H1 (cell line): ENCODE results near the gene MACROD2. TPM values are rescaled to one million over a fixed set of nuclear protein-coding genes. Genes with fewer than 3 reads are reported as not detected.

Experiments
- CTCF ChIA-PET: fragments of 300-600 bp; sonication (Branson Sonifier 250); formaldehyde crosslinking; loops from one replicate; lab custom pipeline; 2021; ENCODE audit not compliant: partially characterized antibody; lab: Charles Lee
- POLR2A ChIA-PET: fragments of 300-600 bp; sonication (Branson Sonifier 250); formaldehyde crosslinking; loops from one replicate; lab custom pipeline; 2021; ENCODE audit warnings: inconsistent platforms; ENCODE audit not compliant: partially characterized antibody; lab: Charles Lee
- DNase-seq, 2 experiments: peaks; one replicate each; pipeline versions ENCODE4 v3.0.0 to v3.0.0-alpha.2; 2010 to 2022; ENCODE audit warnings: low spot score in 2 of 2, low read depth in 1 of 2, mixed read lengths in 1 of 2
- FAIRE-seq: peaks from 2 replicates; lab custom pipeline; 2011; peaks lifted over from hg19 to GRCh38; lab: Jason Lieb, UNC
- H2AFZ ChIP-seq: 2 replicates; pipeline ENCODE4 v1.8.1; 2012; ENCODE audit warnings: low read length, inconsistent platforms
- H2AK5ac ChIP-seq: 2 replicates; pipeline ENCODE4 v1.6.1; 2013; ENCODE audit warnings: low read depth, low read length
- H2BK120ac ChIP-seq: replicated peaks from 2 replicates; pipeline ENCODE3; 2013; ENCODE audit warnings: low read depth, low read length, inconsistent platforms
- H2BK12ac ChIP-seq: 2 replicates; pipeline ENCODE4 v1.6.1; 2013; ENCODE audit warnings: low read depth, low read length
- H2BK15ac ChIP-seq: 2 replicates; pipeline ENCODE4 v1.6.1; 2013; ENCODE audit warnings: low read length
- H2BK20ac ChIP-seq: 2 replicates; pipeline ENCODE4 v1.6.1; 2013; ENCODE audit warnings: low read length
- H2BK5ac ChIP-seq: 2 replicates; pipeline ENCODE4 v1.6.1; 2013; ENCODE audit warnings: low read depth, low read length
- H3K14ac ChIP-seq: 2 replicates; pipeline ENCODE4 v1.6.1; 2013; ENCODE audit warnings: inconsistent platforms; ENCODE audit not compliant: insufficient read length
- H3K18ac ChIP-seq: 2 replicates; pipeline ENCODE4 v1.6.1; 2013; ENCODE audit warnings: low read length; ENCODE audit errors: extremely low read depth
- H3K23ac ChIP-seq: 2 replicates; pipeline ENCODE4 v1.6.1; 2013; ENCODE audit warnings: inconsistent platforms; ENCODE audit not compliant: insufficient read length
- H3K23me2 ChIP-seq: 2 replicates; pipeline ENCODE4 v1.6.1; 2013; ENCODE audit warnings: low read depth, low read length
- H3K27ac ChIP-seq: 2 replicates; pipeline ENCODE4 v1.6.1; 2011; ENCODE audit warnings: low read depth, low read length, inconsistent platforms
- H3K27me3 ChIP-seq, 4 experiments: replicated peaks in 1 of 4; 1 replicate in 1 of 4; 2 replicates in 3 of 4; pipeline versions ENCODE4 v1.6.1 to v1.8.1; 2011 to 2013; ENCODE audit warnings: low read length in 3 of 4, mild to moderate bottlenecking in 3 of 4, inconsistent platforms in 2 of 4, mixed read lengths in 2 of 4, moderate library complexity in 1 of 4; ENCODE audit not compliant: control insufficient read depth in 3 of 4, insufficient read depth in 3 of 4; ENCODE audit errors: extremely low read depth in 1 of 4
- H3K36me3 ChIP-seq, 4 experiments: 2 replicates each; pipeline versions ENCODE4 v1.6.1 to v1.8.1; 2011 to 2013; ENCODE audit warnings: mild to moderate bottlenecking in 4 of 4, low read length in 3 of 4, moderate library complexity in 2 of 4, control low read depth in 1 of 4, inconsistent platforms in 1 of 4; ENCODE audit not compliant: insufficient read depth in 4 of 4, control insufficient read depth in 2 of 4
- H3K4ac ChIP-seq: replicated peaks from 2 replicates; pipeline ENCODE3; 2013; ENCODE audit warnings: low read length, low read depth, mixed read lengths, inconsistent platforms; ENCODE audit not compliant: insufficient read length
- H3K4me1 ChIP-seq, 4 experiments: replicated peaks in 1 of 4; 1 replicate in 1 of 4; 2 replicates in 3 of 4; pipeline versions ENCODE4 v1.6.1 to v1.8.1; 2011 to 2013; ENCODE audit warnings: low read length in 3 of 4, inconsistent platforms in 2 of 4, mixed read lengths in 1 of 4; ENCODE audit not compliant: insufficient read depth in 4 of 4, control insufficient read depth in 3 of 4
- H3K4me2 ChIP-seq, 2 experiments: 2 replicates each; pipeline versions ENCODE4 v1.6.1 to v1.8.1; 2011 to 2013; ENCODE audit warnings: low read depth in 2 of 2, low read length in 2 of 2, control low read depth in 1 of 2, inconsistent platforms in 1 of 2, mild to moderate bottlenecking in 1 of 2; ENCODE audit not compliant: insufficient read depth in 1 of 2
- H3K4me3 ChIP-seq, 4 experiments: fragments of 200-600, 300-600 bp in 1 of 4; sonication (generic), shearing (Covaris generic), sonication (Bioruptor Twin) in 1 of 4; 2 replicates each; pipeline versions ENCODE4 v1.5.1 to v1.8.1; 2011 to 2016; ENCODE audit warnings: low read length in 4 of 4, low read depth in 3 of 4, control low read depth in 2 of 4, inconsistent platforms in 2 of 4, mild to moderate bottlenecking in 2 of 4, mixed read lengths in 1 of 4, moderate library complexity in 1 of 4; ENCODE audit not compliant: insufficient read depth in 2 of 4; ENCODE audit errors: extremely low read depth in 1 of 4
- H3K56ac ChIP-seq: replicated peaks from 2 replicates; pipeline ENCODE3; 2013; ENCODE audit warnings: low read depth, mild to moderate bottlenecking, mixed read lengths, low read length, inconsistent platforms; ENCODE audit not compliant: insufficient read length
- H3K79me1 ChIP-seq: 2 replicates; pipeline ENCODE4 v1.6.1; 2013; ENCODE audit warnings: low read depth, low read length, control low read depth
- H3K79me2 ChIP-seq, 2 experiments: 2 replicates each; pipeline versions ENCODE4 v1.6.1 to v1.8.1; 2012 to 2013; ENCODE audit warnings: low read length in 2 of 2, mild to moderate bottlenecking in 2 of 2, inconsistent platforms in 1 of 2; ENCODE audit not compliant: insufficient read depth in 2 of 2, control insufficient read depth in 1 of 2
- H3K9ac ChIP-seq, 4 experiments: replicated peaks in 1 of 4; 1 replicate in 1 of 4; 2 replicates in 3 of 4; pipeline versions ENCODE4 v1.6.1 to v1.8.1; 2011 to 2013; ENCODE audit warnings: low read depth in 3 of 4, low read length in 3 of 4, control low read depth in 2 of 4, mild to moderate bottlenecking in 2 of 4, moderate library complexity in 2 of 4, inconsistent platforms in 1 of 4; ENCODE audit errors: extremely low read depth in 1 of 4
- H3K9me3 ChIP-seq, 2 experiments: 2 replicates each; pipeline versions ENCODE4 v1.6.1 to v1.8.1; 2012 to 2013; ENCODE audit warnings: mild to moderate bottlenecking in 2 of 2, moderate library complexity in 2 of 2, control low read depth in 1 of 2, inconsistent platforms in 1 of 2, low read depth in 1 of 2, low read length in 1 of 2, mixed read lengths in 1 of 2; ENCODE audit not compliant: insufficient read depth in 2 of 2
- H4K20me1 ChIP-seq, 2 experiments: replicated peaks in 1 of 2; 2 replicates each; pipeline versions ENCODE3 to v1.8.1; 2011 to 2013; ENCODE audit warnings: inconsistent platforms in 2 of 2, low read length in 2 of 2, mild to moderate bottlenecking in 1 of 2; ENCODE audit not compliant: insufficient read depth in 2 of 2, control insufficient read depth in 1 of 2
- H4K5ac ChIP-seq: 2 replicates; pipeline ENCODE4 v1.6.1; 2013; ENCODE audit warnings: low read length, low read depth, mixed read lengths, inconsistent platforms; ENCODE audit not compliant: insufficient read length
- H4K8ac ChIP-seq: 2 replicates; pipeline ENCODE4 v1.8.0; 2013; ENCODE audit warnings: mild to moderate bottlenecking, moderate library complexity, low read length, inconsistent platforms; ENCODE audit not compliant: insufficient read depth; ENCODE audit errors: extremely low read depth
- H4K91ac ChIP-seq: replicated peaks from 2 replicates; pipeline ENCODE3; 2013; ENCODE audit warnings: low read length, mixed read lengths, inconsistent platforms; ENCODE audit not compliant: insufficient read length
- CEBPB ChIP-seq: IDR thresholded peaks from 2 replicates; pipeline ENCODE4 v1.6.1; 2012; ENCODE audit warnings: low read depth, low read length
- CHD1 ChIP-seq: IDR thresholded peaks from 2 replicates; pipeline ENCODE4 v1.6.1; 2012; ENCODE audit warnings: low read depth, low read length, improper control_type of control experiment
- CREB1 ChIP-seq: IDR thresholded peaks from 2 replicates; pipeline ENCODE4 v1.6.1; 2012; ENCODE audit warnings: inconsistent platforms
- EP300 ChIP-seq, 2 experiments: IDR thresholded peaks; 1 replicate in 1 of 2; 2 replicates in 1 of 2; pipeline ENCODE4 v1.6.1; 2011 to 2012; ENCODE audit warnings: low read depth in 2 of 2, low read length in 2 of 2, mild to moderate bottlenecking in 2 of 2, borderline replicate concordance in 1 of 2, inconsistent platforms in 1 of 2, moderate library complexity in 1 of 2
- JUND ChIP-seq: IDR thresholded peaks from 2 replicates; pipeline ENCODE4 v1.6.1; 2011; ENCODE audit warnings: mild to moderate bottlenecking, improper control_type of control experiment, low read length
- KDM4A ChIP-seq: IDR thresholded peaks from one replicate; pipeline ENCODE4 v1.7.1; 2012; ENCODE audit warnings: low read depth, mild to moderate bottlenecking, moderate library complexity, low read length, inconsistent platforms; ENCODE audit not compliant: severe bottlenecking
- RNF2 ChIP-seq: fragments of 200-900, 300-1000 bp; sonication (generic); IDR thresholded peaks from 2 replicates; pipeline ENCODE4 v1.7.1; 2016; ENCODE audit warnings: borderline replicate concordance, low read depth, mild to moderate bottlenecking, antibody characterized with exemption, low read length; ENCODE audit not compliant: poor library complexity, severe bottlenecking; ENCODE audit errors: missing control alignments
- SUZ12 ChIP-seq: fragments of 200-600 bp; sonication (generic); IDR thresholded peaks from 2 replicates; pipeline ENCODE4 v1.6.1; 2012; ENCODE audit warnings: mild to moderate bottlenecking, inconsistent platforms, low read length, moderate library complexity, mixed read lengths
- TAF1 ChIP-seq: IDR thresholded peaks from 2 replicates; pipeline ENCODE4 v1.6.1; 2011; ENCODE audit warnings: mild to moderate bottlenecking, low read depth, low read length
- ZNF274 ChIP-seq: IDR thresholded peaks from 2 replicates; pipeline ENCODE4 v1.7.0; 2012; ENCODE audit warnings: low read length, borderline replicate concordance; ENCODE audit errors: extremely low read depth
- polyA plus RNA-seq, 7 experiments: library from polyadenylated mRNA; depleted of rRNA in 3 of 7; stranded (reverse) in 5 of 7; unstranded in 2 of 7; fragments of >200 nt in 5 of 7; fragments of 200-250 nt in 2 of 7; gene quantifications; 1 replicate in 5 of 7; 2 replicates in 1 of 7; 4 replicates in 1 of 7; pipeline versions ENCODE4 v1.2.1 to v1.2.3, GENCODE V29; 2011 to 2013; ENCODE audit warnings: missing spikeins in 2 of 7, mixed read lengths in 2 of 7
- total RNA-seq: library from RNA; stranded (reverse); fragmentation: NEBNext Ultra II Directional; extraction: Animal tissue kit (Norgen Biotek cat#: 25700); gene quantifications from 2 replicates; pipeline ENCODE4 v1.2.1, GENCODE V29; 2021
- TF ChIP-seq, protein P1 (sequence below): IDR thresholded peaks from 2 replicates; pipeline ENCODE4 v1.6.1; 2011; ENCODE audit warnings: low read depth, mild to moderate bottlenecking, low read length; ENCODE audit not compliant: insufficient read depth
- TF ChIP-seq, protein P2 (sequence below): IDR thresholded peaks from 2 replicates; pipeline ENCODE4 v1.6.1; 2012; ENCODE audit warnings: inconsistent platforms

Gene MACROD2
- total and polyA plus RNA-seq, 2 of the 8 experiments (the other 6 are each of a cell fraction or from before 2014, with no cell fraction given): 0.70 to 3.9 TPM

DNA sequence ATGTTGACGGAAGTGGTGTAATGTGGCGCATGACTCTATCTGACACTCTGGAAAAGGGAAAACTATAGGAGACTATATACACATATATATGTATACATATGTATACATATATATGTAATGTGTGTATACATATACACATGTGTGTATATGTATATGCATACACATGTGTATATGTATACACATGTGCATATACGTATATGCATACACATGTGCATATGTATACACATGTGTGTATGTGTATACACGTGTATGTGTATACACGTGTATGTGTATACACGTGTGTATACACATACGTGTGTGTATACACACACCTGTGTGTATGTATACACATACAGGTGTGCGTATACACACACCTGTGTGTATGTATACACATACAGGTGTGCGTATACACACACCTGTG, 1025.5 kb downstream of the MACROD2 start (continued):
- TF ChIP-seq, protein P1, sequence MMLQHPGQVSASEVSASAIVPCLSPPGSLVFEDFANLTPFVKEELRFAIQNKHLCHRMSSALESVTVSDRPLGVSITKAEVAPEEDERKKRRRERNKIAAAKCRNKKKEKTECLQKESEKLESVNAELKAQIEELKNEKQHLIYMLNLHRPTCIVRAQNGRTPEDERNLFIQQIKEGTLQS: no peak

DNA sequence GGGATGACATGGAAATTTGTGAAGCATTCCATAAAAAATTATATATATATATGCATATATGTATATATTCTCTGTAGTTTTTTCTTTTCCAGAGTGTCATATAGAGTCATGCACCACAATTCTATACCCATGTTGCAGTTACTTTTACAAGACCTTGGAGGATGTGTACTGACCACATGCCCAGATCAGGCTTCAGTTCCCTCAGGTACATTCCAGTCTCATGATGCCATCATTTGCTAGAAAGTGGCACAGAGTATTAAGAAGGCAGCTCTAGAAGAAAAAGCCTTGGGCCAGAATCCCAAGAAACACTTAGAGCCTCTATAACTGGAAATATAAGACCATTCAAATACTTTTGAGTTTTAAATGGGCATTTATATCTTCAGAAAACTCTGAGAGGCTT, 1027.6 kb downstream of the MACROD2 start:
- no peak overlapping the region for H3K27ac ChIP-seq
- no peak overlapping the region for H2BK5ac ChIP-seq
- H3K4me3 ChIP-seq: no peak overlapping the region
- H3K79me2 ChIP-seq: no peaks in the 10 kb centered on the region
- H3K9ac ChIP-seq: no peak overlapping the region
- H4K8ac ChIP-seq: no peak overlapping the region
- no peak overlapping the region for H2AK5ac ChIP-seq
- no peaks in the 10 kb centered on the region for H3K9me3 ChIP-seq
- ChIA-PET CTCF (no interaction called here), POLR2A (no interaction called here)
- H3K4ac ChIP-seq: no peak overlapping the region
- H4K20me1 ChIP-seq: no peaks in the 10 kb centered on the region
- H3K4me2 ChIP-seq: no peak overlapping the region
- H2AFZ ChIP-seq: no peak overlapping the region
- H2BK120ac ChIP-seq: no peak overlapping the region
- no peak overlapping the region for H3K56ac ChIP-seq
- no peaks in the 10 kb centered on the region for H3K36me3 ChIP-seq
- no peak overlapping the region for H3K18ac ChIP-seq
- no peak for FAIRE-seq
- no peaks in the 10 kb centered on the region for H3K79me1 ChIP-seq
- H3K23me2 ChIP-seq: no peaks in the 10 kb centered on the region
- no peak for DNase-seq
- no peak overlapping the region for H3K23ac ChIP-seq
- no peaks in the 10 kb centered on the region for H3K4me1 ChIP-seq
- H4K5ac ChIP-seq: no peak overlapping the region
- no peak overlapping the region for H2BK20ac ChIP-seq
- no peaks in the 10 kb centered on the region for H3K27me3 ChIP-seq
- H4K91ac ChIP-seq: no peak overlapping the region
- no peak overlapping the region for H3K14ac ChIP-seq
- no peak overlapping the region for H2BK12ac ChIP-seq
- H2BK15ac ChIP-seq: no peak overlapping the region
- TF ChIP-seq, protein P2, sequence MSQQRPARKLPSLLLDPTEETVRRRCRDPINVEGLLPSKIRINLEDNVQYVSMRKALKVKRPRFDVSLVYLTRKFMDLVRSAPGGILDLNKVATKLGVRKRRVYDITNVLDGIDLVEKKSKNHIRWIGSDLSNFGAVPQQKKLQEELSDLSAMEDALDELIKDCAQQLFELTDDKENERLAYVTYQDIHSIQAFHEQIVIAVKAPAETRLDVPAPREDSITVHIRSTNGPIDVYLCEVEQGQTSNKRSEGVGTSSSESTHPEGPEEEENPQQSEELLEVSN: no peak
- TF ChIP-seq CEBPB (no peak), JUND (no peak), CREB1 (no peak), TAF1 (no peak), ZNF274 (no peak), KDM4A (no peak), RNF2 (no peak), EP300 (IDR thresholded peaks at IDR 0.05; ENCODE audit: borderline replicate concordance in 1 of 2, low read depth in 2 of 2, low read length in 2 of 2) (no peak), CHD1 (no peak), SUZ12 (no peak)
